Caco-2 (cell line): ENCODE results near the gene WNK2. TPM values are rescaled to one million over a fixed set of nuclear protein-coding genes. Genes with fewer than 3 reads are reported as not detected.

Source experiments
- BruUV-seq: library from RNA; stranded (reverse); fragments of 400-500 nt; replicated peaks from 2 replicates; lab custom pipeline; 2021; lab: Mats Ljungman, UMichigan
- CTCF ChIA-PET: fragments of 300-600 bp; sonication (Branson Sonifier 250); formaldehyde crosslinking; loops from one replicate; lab custom pipeline; 2022; ENCODE audit warnings: antibody characterized with exemption; lab: Charles Lee
- POLR2A ChIA-PET: fragments of 300-600 bp; sonication (Branson Sonifier 250); formaldehyde crosslinking; loops from one replicate; lab custom pipeline; 2022; ENCODE audit warnings: antibody characterized with exemption; lab: Charles Lee
- DNase-seq, 2 experiments: peaks; one replicate each; pipeline versions ENCODE4 v3.0.0 to v3.0.0-alpha.2; 2020 to 2022
- H3K27me3 ChIP-seq: replicated peaks from 2 replicates; pipeline ENCODE4 v1.6.0; 2011; ENCODE audit warnings: low read length; ENCODE audit not compliant: control insufficient read depth, insufficient read depth
- H3K36me3 ChIP-seq: 2 replicates; pipeline ENCODE4 v1.5.1; 2011; ENCODE audit warnings: low read length; ENCODE audit not compliant: control insufficient read depth, insufficient read depth
- H3K4me1 ChIP-seq: fragments of 250-450 bp; sonication (Bioruptor Pico); 2 replicates; pipeline ENCODE4 v1.5.1; 2020; ENCODE audit warnings: mild to moderate bottlenecking
- H3K4me3 ChIP-seq: 2 replicates; pipeline ENCODE4 v1.5.1; 2011; ENCODE audit warnings: low read depth, mild to moderate bottlenecking, control low read depth, low read length
- H3K9me3 ChIP-seq: fragments of 250-450 bp; sonication (Bioruptor Pico); 2 replicates; pipeline ENCODE4 v1.5.1; 2020; ENCODE audit warnings: mild to moderate bottlenecking, moderate library complexity
- H3K27ac Mint-ChIP-seq: one replicate; pipeline ENCODE4 v1.8.0; 2022; ENCODE audit warnings: mixed read lengths; ENCODE audit not compliant: unreplicated experiment
- H3K27me3 Mint-ChIP-seq: one replicate; pipeline ENCODE4 v1.8.0; 2022; ENCODE audit warnings: mixed read lengths; ENCODE audit not compliant: insufficient read depth, unreplicated experiment
- H3K36me3 Mint-ChIP-seq: one replicate; pipeline ENCODE4 v1.8.0; 2022; ENCODE audit warnings: mild to moderate bottlenecking, mixed read lengths; ENCODE audit not compliant: insufficient read depth, unreplicated experiment
- H3K4me1 Mint-ChIP-seq: one replicate; pipeline ENCODE4 v1.8.0; 2022; ENCODE audit warnings: low read depth, mixed read lengths; ENCODE audit not compliant: unreplicated experiment
- H3K4me3 Mint-ChIP-seq: one replicate; pipeline ENCODE4 v1.8.0; 2022; ENCODE audit warnings: mild to moderate bottlenecking, moderate library complexity, mixed read lengths; ENCODE audit not compliant: unreplicated experiment
- H3K9me3 Mint-ChIP-seq: one replicate; pipeline ENCODE4 v1.8.0; 2022; ENCODE audit warnings: mixed read lengths; ENCODE audit not compliant: unreplicated experiment
- intact Hi-C: fragments of 100-400 bp; cut with micrococcal nuclease; formaldehyde crosslinking; loops from one replicate; pipeline ENCODE4 v1.10.0; 2022; ENCODE audit not compliant: unreplicated experiment
- total RNA-seq: library from RNA; stranded (reverse); gene quantifications from 2 replicates; pipeline ENCODE4 v1.2.3, GENCODE V29; 2022
- TF ChIP-seq, protein P1 (sequence below), 2 experiments: fragments of 200-600 bp in 1 of 2; IDR thresholded peaks; 1 replicate in 1 of 2; 2 replicates in 1 of 2; pipeline versions ENCODE4 v1.5.1 to v1.8.0; 2011 to 2022; ENCODE audit warnings: antibody characterized with exemption in 1 of 2, control low read depth in 1 of 2, inconsistent platforms in 1 of 2, low read depth in 1 of 2, low read length in 1 of 2, mild to moderate bottlenecking in 1 of 2, moderate library complexity in 1 of 2; ENCODE audit not compliant: insufficient read depth in 1 of 2, severe bottlenecking in 1 of 2, unreplicated experiment in 1 of 2

Gene WNK2
- total RNA-seq, 1 experiment from 2014 or later = 21.7 TPM

DNA sequence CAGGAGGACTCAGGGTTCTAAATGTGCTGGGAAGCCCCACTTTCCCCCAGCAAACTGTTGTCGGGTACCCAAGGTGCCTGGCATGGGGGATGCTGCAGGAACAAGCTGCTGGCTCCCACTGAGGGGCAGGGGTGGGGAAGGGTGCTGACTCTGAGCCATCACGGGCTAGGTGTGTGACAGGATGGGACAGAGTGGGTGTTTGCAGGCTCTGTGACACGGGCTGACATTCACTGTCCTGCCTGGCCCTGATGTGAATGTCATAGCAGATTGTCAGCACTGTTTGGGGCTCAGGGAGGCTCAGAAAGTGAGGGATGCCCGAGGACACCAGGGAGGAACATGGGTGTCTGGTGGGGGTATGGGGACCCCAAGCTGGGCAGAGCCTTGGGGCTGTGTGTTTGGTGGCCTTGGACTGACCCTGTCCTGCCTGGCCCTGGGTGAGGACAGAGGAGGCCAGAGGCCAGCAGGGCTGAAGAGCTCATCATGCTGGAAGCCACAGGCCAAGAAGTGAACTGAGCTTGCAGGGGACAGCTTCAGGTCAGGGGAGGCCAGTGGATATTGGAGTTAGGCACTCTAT lies 20.6 kb downstream of the WNK2 start:
- TF ChIP-seq, protein P1, sequence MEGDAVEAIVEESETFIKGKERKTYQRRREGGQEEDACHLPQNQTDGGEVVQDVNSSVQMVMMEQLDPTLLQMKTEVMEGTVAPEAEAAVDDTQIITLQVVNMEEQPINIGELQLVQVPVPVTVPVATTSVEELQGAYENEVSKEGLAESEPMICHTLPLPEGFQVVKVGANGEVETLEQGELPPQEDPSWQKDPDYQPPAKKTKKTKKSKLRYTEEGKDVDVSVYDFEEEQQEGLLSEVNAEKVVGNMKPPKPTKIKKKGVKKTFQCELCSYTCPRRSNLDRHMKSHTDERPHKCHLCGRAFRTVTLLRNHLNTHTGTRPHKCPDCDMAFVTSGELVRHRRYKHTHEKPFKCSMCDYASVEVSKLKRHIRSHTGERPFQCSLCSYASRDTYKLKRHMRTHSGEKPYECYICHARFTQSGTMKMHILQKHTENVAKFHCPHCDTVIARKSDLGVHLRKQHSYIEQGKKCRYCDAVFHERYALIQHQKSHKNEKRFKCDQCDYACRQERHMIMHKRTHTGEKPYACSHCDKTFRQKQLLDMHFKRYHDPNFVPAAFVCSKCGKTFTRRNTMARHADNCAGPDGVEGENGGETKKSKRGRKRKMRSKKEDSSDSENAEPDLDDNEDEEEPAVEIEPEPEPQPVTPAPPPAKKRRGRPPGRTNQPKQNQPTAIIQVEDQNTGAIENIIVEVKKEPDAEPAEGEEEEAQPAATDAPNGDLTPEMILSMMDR (IDR thresholded peaks at IDR 0.05; ENCODE audit: insufficient read depth in 1 of 2, low read depth in 1 of 2, low read length in 1 of 2, severe bottlenecking in 1 of 2, unreplicated experiment in 1 of 2) = no peak
- ChIA-PET POLR2A (no interaction called here), CTCF (interaction anchor here (1.2 kb wide), 1 partner anchor 100 kb away, joined by 3 read pairs; no protein-coding TSS in a partner anchor)
- no peak for DNase-seq
- no peaks in the 10 kb centered on the region for H3K36me3 ChIP-seq
- H3K4me1 Mint-ChIP-seq = peaks cover 15% of the 10 kb centered on the region
- no peak overlapping the region for H3K4me3 Mint-ChIP-seq
- peaks cover 23% of the 10 kb centered on the region for H3K4me1 ChIP-seq
- no peaks in the 10 kb centered on the region for H3K36me3 Mint-ChIP-seq
- BruUV-seq = no TSS peak
- H3K27me3 Mint-ChIP-seq = no peaks in the 10 kb centered on the region
- H3K9me3 Mint-ChIP-seq = no peaks in the 10 kb centered on the region
- no peak overlapping the region for H3K4me3 ChIP-seq
- intact Hi-C loops = no loop called here
- no peaks in the 10 kb centered on the region for H3K9me3 ChIP-seq
- H3K27me3 ChIP-seq = no peaks in the 10 kb centered on the region
- peak overlapping the region; percentile 61 for H3K27ac Mint-ChIP-seq

DNA sequence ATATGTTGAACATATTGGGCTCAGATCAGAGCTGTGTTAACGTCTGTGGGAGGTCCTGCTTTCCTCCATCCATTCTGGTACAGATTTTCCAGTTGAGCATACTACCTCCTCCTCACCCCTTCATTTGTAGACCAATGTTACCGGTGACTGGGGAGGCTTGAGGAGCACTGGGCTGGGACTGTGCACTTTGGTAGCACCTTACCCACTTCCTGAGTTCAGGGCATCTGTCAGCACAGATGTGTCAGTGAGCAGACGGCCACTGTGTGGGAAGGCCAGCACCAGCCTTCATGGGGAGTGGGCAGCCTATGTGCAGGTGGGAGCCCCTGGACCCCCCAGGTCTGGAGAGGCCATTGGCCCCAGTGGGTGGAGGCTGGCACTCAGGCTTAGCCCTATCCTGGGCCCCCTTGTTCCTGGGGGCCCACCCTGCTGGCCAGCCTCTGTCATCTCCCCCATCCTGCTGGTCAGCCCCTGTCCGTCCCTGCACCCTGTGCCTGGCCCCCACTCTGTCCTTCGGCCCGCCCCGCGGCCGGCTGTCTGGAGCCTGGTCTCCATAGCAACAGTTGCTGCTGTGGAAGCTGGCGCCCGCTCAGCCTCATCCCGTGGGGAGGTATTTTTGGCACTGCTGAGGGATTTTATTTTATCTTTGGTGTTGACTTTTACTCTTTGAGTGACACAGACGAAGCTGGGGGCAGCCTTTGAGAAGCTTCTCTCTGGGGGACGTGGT lies 21.3 kb downstream of the WNK2 start:
- intact Hi-C loops = no loop called here
- CTCF ChIA-PET = interaction anchor here (1.2 kb wide), 1 partner anchor 100 kb away, joined by 3 read pairs; no protein-coding TSS in a partner anchor
- Mint-ChIP-seq H3K4me3 (no peak overlapping the region), H3K27me3 (no peaks in the 10 kb centered on the region), H3K4me1 (peaks cover 15% of the 10 kb centered on the region), H3K27ac (no peak overlapping the region), H3K9me3 (no peaks in the 10 kb centered on the region), H3K36me3 (no peaks in the 10 kb centered on the region)
- peaks cover 26% of the 10 kb centered on the region for H3K4me1 ChIP-seq
- H3K9me3 ChIP-seq = no peaks in the 10 kb centered on the region
- no TSS peak for BruUV-seq
- TF ChIP-seq, protein P1 (IDR thresholded peaks at IDR 0.05; ENCODE audit: insufficient read depth in 1 of 2, low read depth in 1 of 2, low read length in 1 of 2, severe bottlenecking in 1 of 2, unreplicated experiment in 1 of 2) = no peak
- no peaks in the 10 kb centered on the region for H3K27me3 ChIP-seq
- no peak for DNase-seq
- H3K36me3 ChIP-seq = no peaks in the 10 kb centered on the region
- POLR2A ChIA-PET = no interaction called here
- H3K4me3 ChIP-seq = no peak overlapping the region

DNA sequence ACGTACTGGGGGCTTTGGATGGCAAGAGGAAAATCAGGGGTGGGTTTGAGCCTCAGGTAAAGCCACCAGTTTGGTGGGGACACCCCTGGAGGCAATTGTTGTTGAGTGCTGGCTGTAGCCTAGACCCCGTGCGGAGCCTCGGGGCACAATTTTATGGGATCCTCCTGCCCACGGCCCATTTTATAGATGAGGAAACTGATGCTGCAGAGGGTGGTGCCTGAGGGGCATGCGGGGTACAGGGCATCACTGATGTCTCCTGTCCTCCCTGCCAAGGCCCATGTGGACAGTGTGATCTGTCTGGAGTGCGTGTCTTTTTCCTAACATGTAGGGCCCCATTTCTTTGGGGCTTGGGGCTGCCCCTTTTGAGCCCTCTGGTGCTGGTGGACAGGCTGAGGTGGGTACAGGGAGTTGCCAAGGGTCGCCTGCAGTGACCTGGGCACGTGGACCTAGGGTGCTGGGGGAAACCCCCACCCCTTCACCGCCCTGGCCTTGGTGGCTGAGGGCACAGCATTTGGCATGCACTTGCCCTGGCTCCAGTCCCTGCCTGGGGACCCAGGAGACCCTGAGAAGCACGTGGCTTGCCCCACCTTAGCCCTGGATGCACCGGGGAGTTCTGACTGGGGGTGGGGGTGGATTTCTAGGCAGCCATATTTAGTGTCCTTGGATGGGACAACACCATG lies 22.1 kb downstream of the WNK2 start:
- H3K9me3 ChIP-seq = no peaks in the 10 kb centered on the region
- peaks cover 20% of the 10 kb centered on the region for H3K4me1 ChIP-seq
- Mint-ChIP-seq H3K36me3 (no peaks in the 10 kb centered on the region), H3K27me3 (no peaks in the 10 kb centered on the region), H3K4me3 (no peak overlapping the region), H3K9me3 (no peaks in the 10 kb centered on the region), H3K4me1 (peaks cover 7% of the 10 kb centered on the region), H3K27ac (no peak overlapping the region)
- no peak overlapping the region for H3K4me3 ChIP-seq
- H3K27me3 ChIP-seq = no peaks in the 10 kb centered on the region
- TF ChIP-seq, protein P1 (IDR thresholded peaks at IDR 0.05; ENCODE audit: insufficient read depth in 1 of 2, low read depth in 1 of 2, low read length in 1 of 2, severe bottlenecking in 1 of 2, unreplicated experiment in 1 of 2) = no peak
- POLR2A ChIA-PET = no interaction called here
- no TSS peak for BruUV-seq
- intact Hi-C loops = no loop called here
- no peaks in the 10 kb centered on the region for H3K36me3 ChIP-seq
- no peak for DNase-seq
- CTCF ChIA-PET = no interaction called here
